ENCODE data around the gene SLAIN2. TPM values are rescaled to one million over a fixed set of nuclear protein-coding genes. Genes with fewer than 3 reads are reported as not detected.

SLAIN2 gene
- polyA plus RNA-seq, 3 donors: 13.9 to 24.1 (median 17.6) TPM

- Mint-ChIP-seq H3K36me3 (peaks cover 9 to 12% of the 10 kb centered on the region in 2 donors), H3K9me3 (peaks cover 0 to 6% (median 0%) of the 10 kb centered on the region in 7 donors), H3K27ac (no peak overlapping the region), H3K4me3 (no peak overlapping the region), H3K27me3 (ENCODE audit: low read depth in 3 of 3) (no peaks in the 10 kb centered on the region), H3K4me1 (peaks cover 23% of the 10 kb centered on the region)
- no peak overlapping the region for H3K9ac ChIP-seq (ENCODE audit: insufficient read depth, low read length, poor library complexity, severe bottlenecking)
- H3K4me1 ChIP-seq (ENCODE audit: control insufficient read depth in 1 of 2, insufficient read depth in 2 of 2, low read length in 2 of 2): peaks cover 0 to 5% of the 10 kb centered on the region in 2 donors
- no peak overlapping the region for H2AFZ ChIP-seq (ENCODE audit: insufficient read depth, low read depth, low read length, poor library complexity, severe bottlenecking)
- WGBS (ENCODE audit: insufficient coverage): no CpG with 5 or more reads among the region's 1 CpG
- H3K4me2 ChIP-seq (replicated peaks; ENCODE audit: extremely low read depth, low read length, poor library complexity, severe bottlenecking): no peak overlapping the region
- TF ChIP-seq CTCF (IDR thresholded peaks at IDR 0.05): no peak
- H3K27me3 ChIP-seq (ENCODE audit: control insufficient read depth in 2 of 2, insufficient read depth in 2 of 2, low read length in 2 of 2): no peaks in the 10 kb centered on the region
- H3K4me3 ChIP-seq (replicated peaks in 1 of 3; ENCODE audit: low read depth in 2 of 3, low read length in 3 of 3): no peak overlapping the region
- peaks cover 97% of the 10 kb centered on the region for H4K20me1 ChIP-seq (ENCODE audit: insufficient read depth, low read length)
- peaks cover 97% of the 10 kb centered on the region for H3K79me2 ChIP-seq (ENCODE audit: insufficient read depth, low read length)
- H3K27ac ChIP-seq (ENCODE audit: low read depth in 1 of 2, low read length in 2 of 2): no peak overlapping the region
- H3K36me3 ChIP-seq (replicated peaks in 1 of 2; ENCODE audit: control insufficient read depth in 1 of 2, insufficient read depth in 2 of 2, low read length in 2 of 2): peaks cover 0 to 9% of the 10 kb centered on the region in 2 donors
- no peaks in the 10 kb centered on the region for H3K9me3 ChIP-seq (replicated peaks in 1 of 2; ENCODE audit: control insufficient read depth in 1 of 2, insufficient read depth in 1 of 2, low read length in 2 of 2)
- DNase-seq: no peak
- intact Hi-C loops (cut with micrococcal nuclease): no loop called here
Measured at GRCh38 chr4:48350871-48351270, 9.5 kb downstream of the SLAIN2 start.

GRCh38 chr4:48352793-48353192 is 11.5 kb downstream of the SLAIN2 start:
- H3K4me1 Mint-ChIP-seq: peaks cover 11% of the 10 kb centered on the region
- no peak for DNase-seq
- Histone ChIP-seq H3K79me2 (ENCODE audit: insufficient read depth, low read length) (peaks cover 95% of the 10 kb centered on the region), H3K9me3 (replicated peaks in 1 of 2; ENCODE audit: control insufficient read depth in 1 of 2, insufficient read depth in 1 of 2, low read length in 2 of 2) (no peaks in the 10 kb centered on the region), H3K27ac (ENCODE audit: low read depth in 1 of 2, low read length in 2 of 2) (no peak overlapping the region), H3K9ac (ENCODE audit: insufficient read depth, low read length, poor library complexity, severe bottlenecking) (no peak overlapping the region), H2AFZ (ENCODE audit: insufficient read depth, low read depth, low read length, poor library complexity, severe bottlenecking) (no peak overlapping the region), H3K27me3 (ENCODE audit: control insufficient read depth in 2 of 2, insufficient read depth in 2 of 2, low read length in 2 of 2) (no peaks in the 10 kb centered on the region), H4K20me1 (ENCODE audit: insufficient read depth, low read length) (peaks cover 97% of the 10 kb centered on the region), H3K36me3 (replicated peaks in 1 of 2; ENCODE audit: control insufficient read depth in 1 of 2, insufficient read depth in 2 of 2, low read length in 2 of 2) (peaks cover 1 to 9% of the 10 kb centered on the region in 2 donors), H3K4me2 (replicated peaks; ENCODE audit: extremely low read depth, low read length, poor library complexity, severe bottlenecking) (no peak overlapping the region), H3K4me3 (replicated peaks in 1 of 3; ENCODE audit: low read depth in 2 of 3, low read length in 3 of 3) (no peak overlapping the region), H3K4me1 (ENCODE audit: control insufficient read depth in 1 of 2, insufficient read depth in 2 of 2, low read length in 2 of 2) (no peaks in the 10 kb centered on the region)
- no peak overlapping the region for H3K27ac Mint-ChIP-seq
- H3K9me3 Mint-ChIP-seq: peaks cover 0 to 6% (median 0%) of the 10 kb centered on the region in 7 donors
- H3K36me3 Mint-ChIP-seq: peaks cover 9 to 12% of the 10 kb centered on the region in 2 donors
- H3K27me3 Mint-ChIP-seq (ENCODE audit: low read depth in 3 of 3): no peaks in the 10 kb centered on the region
- H3K4me3 Mint-ChIP-seq: no peak overlapping the region
- no peak for TF ChIP-seq CTCF (IDR thresholded peaks at IDR 0.05)
- intact Hi-C loops (cut with micrococcal nuclease): no loop called here
- no CpG with 5 or more reads among the region's 4 CpGs for WGBS (ENCODE audit: insufficient coverage)
